GM13977 (cell line): Measurements from ENCODE around the gene SOCS6.

ENCODE experiments used
- DNase-seq: peaks from one replicate; pipeline ENCODE4 v3.0.0; 2012; ENCODE audit warnings: low spot score
- CTCF ChIP-seq: IDR thresholded peaks from 2 replicates; pipeline ENCODE4 v1.5.1; 2012; ENCODE audit warnings: mild to moderate bottlenecking, control low read depth; ENCODE audit not compliant: insufficient read depth; ENCODE audit errors: extremely low read depth, missing control alignments
- in situ Hi-C: fragments of 300-500 bp; cut with MboI; formaldehyde crosslinking; loops from one replicate; pipeline ENCODE4 v1.12.0; 2022; ENCODE audit warnings: low sequenced_read_pairs, low pct_unique_long_range_greater_than_20kb, mixed read lengths, inconsistent platforms; ENCODE audit not compliant: unreplicated experiment

The SOCS6 gene

GRCh38 chr18:70256184-70256583 lies 32.7 kb upstream of the SOCS6 start:
- in situ Hi-C loops: no loop called here
- no peak for DNase-seq
- TF ChIP-seq CTCF: no peak

GRCh38 chr18:70256994-70257393 lies 31.9 kb upstream of the SOCS6 start:
- in situ Hi-C loops: no loop called here
- no peak for DNase-seq
- no peak for TF ChIP-seq CTCF

- in situ Hi-C loops: no loop called here
- TF ChIP-seq CTCF: no peak
- DNase-seq: no peak
Measured at GRCh38 chr18:70258243-70258642, 30.6 kb upstream of the SOCS6 start.

GRCh38 chr18:70260683-70261082 lies 28.2 kb upstream of the SOCS6 start:
- DNase-seq: no peak
- TF ChIP-seq CTCF: no peak
- in situ Hi-C loops: no loop called here

GRCh38 chr18:70261141-70261788 lies 27.6 kb upstream of the SOCS6 start:
- TF ChIP-seq CTCF: no peak
- in situ Hi-C loops: no loop called here
- no peak for DNase-seq

- TF ChIP-seq CTCF: no peak
- no peak for DNase-seq
- in situ Hi-C loops: no loop called here
Measured at GRCh38 chr18:70263336-70263735, 25.5 kb upstream of the SOCS6 start.

GRCh38 chr18:70271742-70272141 lies 17.1 kb upstream of the SOCS6 start:
- DNase-seq: no peak
- no peak for TF ChIP-seq CTCF
- in situ Hi-C loops: no loop called here
